SU-DHL-6 (cell line): Measurements from ENCODE around the gene SEMA3B.
A peak's percentile ranks its signal among the peaks of the same experiment; 100 is the strongest.

ENCODE experiments used
- H2AFZ ChIP-seq: fragments of 200-600 bp; sonication (generic); 2 replicates; pipeline ENCODE4 v1.6.1; 2014; ENCODE audit warnings: low read depth, mild to moderate bottlenecking, moderate library complexity, mixed read lengths, antibody characterized with exemption, low read length; ENCODE audit not compliant: severe bottlenecking
- H3F3A ChIP-seq: fragments of 200-600 bp; shearing (Covaris generic); 2 replicates; pipeline ENCODE4 v1.6.0; 2016; ENCODE audit warnings: antibody characterized with exemption, mild to moderate bottlenecking; ENCODE audit not compliant: insufficient read depth
- H3K27ac ChIP-seq: fragments of 200-600 bp; sonication (generic); 2 replicates; pipeline ENCODE4 v1.5.1; 2016; ENCODE audit warnings: low read depth, mild to moderate bottlenecking, low read length, moderate library complexity, mixed read lengths
- H3K27me3 ChIP-seq: fragments of 200-600 bp; sonication (generic), shearing (Covaris generic); 2 replicates; pipeline ENCODE4 v1.6.0; 2014; ENCODE audit warnings: mild to moderate bottlenecking, low read length
- H3K36me3 ChIP-seq: fragments of 200-600 bp; sonication (generic); 2 replicates; pipeline ENCODE4 v1.6.1; 2014; ENCODE audit warnings: mild to moderate bottlenecking, low read length, mixed read lengths
- H3K4me2 ChIP-seq: fragments of 300-600, 200-600 bp; shearing (Covaris generic), sonication (generic); 2 replicates; pipeline ENCODE4 v1.6.0; 2014; ENCODE audit warnings: low read length, low read depth, mild to moderate bottlenecking; ENCODE audit not compliant: poor library complexity, severe bottlenecking
- H3K4me3 ChIP-seq: fragments of 200-600 bp; sonication (generic); 2 replicates; pipeline ENCODE4 v1.5.1; 2014; ENCODE audit warnings: antibody characterized with exemption, low read length, mild to moderate bottlenecking, mixed read lengths; ENCODE audit not compliant: insufficient read depth, poor library complexity, severe bottlenecking
- H3K79me2 ChIP-seq: fragments of 200-600 bp; sonication (generic); 2 replicates; pipeline ENCODE4 v1.6.1; 2014; ENCODE audit warnings: mild to moderate bottlenecking, low read length, moderate library complexity; ENCODE audit not compliant: insufficient read depth
- H3K9ac ChIP-seq: fragments of 200-600 bp; sonication (generic); 2 replicates; pipeline ENCODE4 v1.7.0; 2014; ENCODE audit warnings: mild to moderate bottlenecking, low read length
- H3K9me2 ChIP-seq: fragments of 200-600 bp; sonication (generic); replicated peaks from 2 replicates; pipeline ENCODE4 v1.6.1; 2014; ENCODE audit warnings: low read length; ENCODE audit not compliant: insufficient read depth
- H3K9me3 ChIP-seq: fragments of 200-600 bp; sonication (generic); 2 replicates; pipeline ENCODE4 v1.6.1; 2014; ENCODE audit warnings: low read length, mixed read lengths; ENCODE audit not compliant: insufficient read depth
- H4K20me1 ChIP-seq: fragments of 200-600 bp; sonication (generic); 2 replicates; pipeline ENCODE4 v1.6.1; 2014; ENCODE audit warnings: low read depth, mild to moderate bottlenecking, antibody characterized with exemption, low read length, moderate library complexity, mixed read lengths
- EZH2phosphoT487 ChIP-seq: fragments of 200-600 bp; sonication (generic), shearing (Covaris generic); conservative IDR thresholded peaks from 2 replicates; pipeline ENCODE4 v1.6.1; 2018; ENCODE audit warnings: mild to moderate bottlenecking, antibody characterized with exemption, low read length, moderate library complexity, mixed read lengths
- TF ChIP-seq, protein P1 (sequence below): fragments of 200-600 bp; sonication (generic); IDR thresholded peaks from one replicate; pipeline ENCODE4 v1.5.1; 2017; ENCODE audit warnings: antibody characterized with exemption, mild to moderate bottlenecking, low read length, moderate library complexity; ENCODE audit not compliant: insufficient read depth, poor library complexity, severe bottlenecking

Gene SEMA3B

DNA sequence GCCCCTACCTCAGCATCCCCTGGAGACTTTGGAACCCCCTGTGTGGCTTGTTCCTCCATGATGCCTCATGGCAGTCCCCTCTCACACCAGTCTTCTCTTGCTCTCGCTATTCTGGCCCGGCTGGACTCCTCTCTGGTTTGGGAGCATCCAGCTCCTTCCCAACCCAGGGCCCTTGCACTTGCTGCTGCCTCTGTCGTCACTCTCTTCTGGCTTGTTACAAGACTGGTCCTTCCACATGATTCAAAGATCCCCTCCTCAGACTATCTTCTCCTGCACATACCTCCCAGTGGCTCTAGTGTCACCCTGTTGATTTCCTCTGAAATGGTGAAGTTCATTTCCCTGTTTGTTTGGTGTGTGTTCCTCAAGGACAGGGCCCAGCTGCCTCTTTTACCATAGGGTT lies 39.5 kb upstream of the SEMA3B start:
- no peaks in the 10 kb centered on the region for H3K36me3 ChIP-seq
- peak overlapping the region; percentile 16; the same call in 1 of the 2 replicates for H3K9ac ChIP-seq
- H3K4me2 ChIP-seq: no peak overlapping the region
- no peaks in the 10 kb centered on the region for H3K27me3 ChIP-seq
- no peak overlapping the region for H2AFZ ChIP-seq
- no peaks in the 10 kb centered on the region for H3F3A ChIP-seq
- H3K27ac ChIP-seq: no peak overlapping the region
- H4K20me1 ChIP-seq: no peaks in the 10 kb centered on the region
- H3K79me2 ChIP-seq: no peaks in the 10 kb centered on the region
- H3K4me3 ChIP-seq: no peak overlapping the region
- H3K9me2 ChIP-seq: no peaks in the 10 kb centered on the region
- no peak for TF ChIP-seq EZH2phosphoT487
- TF ChIP-seq, protein P1, sequence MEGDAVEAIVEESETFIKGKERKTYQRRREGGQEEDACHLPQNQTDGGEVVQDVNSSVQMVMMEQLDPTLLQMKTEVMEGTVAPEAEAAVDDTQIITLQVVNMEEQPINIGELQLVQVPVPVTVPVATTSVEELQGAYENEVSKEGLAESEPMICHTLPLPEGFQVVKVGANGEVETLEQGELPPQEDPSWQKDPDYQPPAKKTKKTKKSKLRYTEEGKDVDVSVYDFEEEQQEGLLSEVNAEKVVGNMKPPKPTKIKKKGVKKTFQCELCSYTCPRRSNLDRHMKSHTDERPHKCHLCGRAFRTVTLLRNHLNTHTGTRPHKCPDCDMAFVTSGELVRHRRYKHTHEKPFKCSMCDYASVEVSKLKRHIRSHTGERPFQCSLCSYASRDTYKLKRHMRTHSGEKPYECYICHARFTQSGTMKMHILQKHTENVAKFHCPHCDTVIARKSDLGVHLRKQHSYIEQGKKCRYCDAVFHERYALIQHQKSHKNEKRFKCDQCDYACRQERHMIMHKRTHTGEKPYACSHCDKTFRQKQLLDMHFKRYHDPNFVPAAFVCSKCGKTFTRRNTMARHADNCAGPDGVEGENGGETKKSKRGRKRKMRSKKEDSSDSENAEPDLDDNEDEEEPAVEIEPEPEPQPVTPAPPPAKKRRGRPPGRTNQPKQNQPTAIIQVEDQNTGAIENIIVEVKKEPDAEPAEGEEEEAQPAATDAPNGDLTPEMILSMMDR: no peak
- no peaks in the 10 kb centered on the region for H3K9me3 ChIP-seq

DNA sequence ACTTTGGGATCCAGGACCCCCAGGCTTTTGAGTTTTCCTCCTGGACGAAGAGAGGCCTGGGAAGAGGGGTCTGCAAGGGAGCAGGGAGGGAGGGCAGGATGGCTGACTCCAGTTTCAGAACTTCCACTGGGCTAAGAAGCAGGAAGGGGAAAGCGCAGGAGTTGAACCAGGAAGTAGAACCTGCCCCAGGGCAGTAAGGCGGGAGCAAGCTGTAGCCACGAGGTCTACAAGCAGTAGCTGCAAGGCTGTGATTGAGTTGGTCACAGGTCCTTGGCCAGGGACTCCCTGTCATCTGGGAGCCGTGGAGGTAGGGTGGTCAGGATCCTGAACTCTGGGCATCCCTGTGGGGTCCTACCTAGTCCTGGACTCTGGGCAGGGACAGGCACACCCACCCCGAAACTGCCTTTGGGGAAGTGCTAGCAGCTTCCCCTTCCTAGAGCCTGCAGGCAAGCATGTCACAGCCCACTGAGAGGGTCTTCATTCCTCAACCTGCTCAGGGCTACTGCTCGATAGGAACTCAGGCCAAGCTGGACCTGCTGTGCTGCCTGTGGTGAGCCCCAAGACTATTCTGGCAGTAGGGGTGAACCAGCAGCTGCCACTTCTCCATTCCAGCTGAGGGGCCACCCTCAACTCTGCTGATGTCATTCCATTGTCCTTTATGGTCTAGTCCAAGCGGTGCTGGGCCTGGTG lies 38.7 kb upstream of the SEMA3B start:
- Histone ChIP-seq H3K27ac (no peak overlapping the region), H3K27me3 (no peaks in the 10 kb centered on the region), H3K4me3 (no peak overlapping the region), H3K79me2 (no peaks in the 10 kb centered on the region), H3K9ac (peak overlapping the region; percentile 16), H2AFZ (no peak overlapping the region), H3F3A (no peaks in the 10 kb centered on the region), H3K36me3 (no peaks in the 10 kb centered on the region), H3K4me2 (peak overlapping the region; percentile 9), H3K9me3 (no peaks in the 10 kb centered on the region), H4K20me1 (no peaks in the 10 kb centered on the region), H3K9me2 (no peaks in the 10 kb centered on the region)
- no peak for TF ChIP-seq EZH2phosphoT487
- TF ChIP-seq, protein P1: no peak

- no peaks in the 10 kb centered on the region for H3K9me3 ChIP-seq
- H3K4me3 ChIP-seq: no peak overlapping the region
- peak overlapping the region; percentile 16; the same call in 1 of the 2 replicates for H3K9ac ChIP-seq
- H3K36me3 ChIP-seq: no peaks in the 10 kb centered on the region
- H3K79me2 ChIP-seq: no peaks in the 10 kb centered on the region
- no peaks in the 10 kb centered on the region for H3K9me2 ChIP-seq
- H3K27ac ChIP-seq: no peak overlapping the region
- no peaks in the 10 kb centered on the region for H4K20me1 ChIP-seq
- TF ChIP-seq, protein P1: no peak
- no peak for TF ChIP-seq EZH2phosphoT487
- H3K27me3 ChIP-seq: no peaks in the 10 kb centered on the region
- H3K4me2 ChIP-seq: no peak overlapping the region
- no peak overlapping the region for H2AFZ ChIP-seq
- H3F3A ChIP-seq: no peaks in the 10 kb centered on the region
Measured at GRCh38 chr3:50230794-50231125, 38.2 kb upstream of the SEMA3B start.
